K562 (cell line): ENCODE measurements around the gene BRF1. TPM values are rescaled to one million over a fixed set of nuclear protein-coding genes. Genes with fewer than 3 reads are reported as not detected.
A peak's percentile ranks its signal among the peaks of the same experiment; 100 is the strongest.

ENCODE experiments used
- ATAC-seq: fragments of 200-7000 bp; cut with Tn5 transposase; 3 replicates; pipeline ENCODE4 v1.9.1; 2020; ENCODE audit warnings: moderate library complexity
- BruUV-seq: library from RNA; stranded (reverse); fragments of 400-500 nt; replicated peaks from 2 replicates; lab custom pipeline; 2021; lab: Mats Ljungman, UMichigan
- CTCF ChIA-PET: fragments of 300-600 bp; formaldehyde crosslinking; extraction: SDS; loops from one replicate; lab custom pipeline; 2021; ENCODE audit warnings: low intra/inter-chr PET ratio; lab: Yijun Ruan, JAX
- POLR2A ChIA-PET: fragments of 300-600, 350-650 bp; sonication (Branson Sonifier 250); formaldehyde crosslinking; extraction: SDS; loops from one replicate; lab custom pipeline; 2021; ENCODE audit warnings: antibody characterized with exemption, inconsistent platforms; lab: Yijun Ruan, JAX
- DNase-seq, 4 experiments: peaks; one replicate each; pipeline versions ENCODE4 v3.0.0 to v3.0.0-alpha.2; 2011 to 2018; ENCODE audit warnings: low spot score in 3 of 4, mixed read lengths in 3 of 4; ENCODE audit errors: extremely low read depth in 1 of 4
- FAIRE-seq: peaks from 2 replicates; lab custom pipeline; 2011; peaks lifted over from hg19 to GRCh38; lab: Jason Lieb, UNC
- H2AFZ ChIP-seq: 2 replicates; pipeline ENCODE4 v1.6.0; 2011; ENCODE audit warnings: low read depth, low read length, control low read depth, inconsistent platforms
- H3K27ac ChIP-seq: fragments of 200-600 bp; 3 replicates; pipeline ENCODE4 v1.8.0; 2011; ENCODE audit warnings: low read depth, mild to moderate bottlenecking, control low read depth, inconsistent platforms, low read length, moderate library complexity, mixed read lengths; ENCODE audit errors: extremely low read depth
- H3K27me3 ChIP-seq, 2 experiments: fragments of 300-600 bp in 1 of 2; 2 replicates in 1 of 2; 3 replicates in 1 of 2; pipeline versions ENCODE4 v1.6.0 to v1.8.0; 2011; ENCODE audit warnings: inconsistent platforms in 2 of 2, low read length in 2 of 2, mild to moderate bottlenecking in 1 of 2, mixed read lengths in 1 of 2, moderate library complexity in 1 of 2; ENCODE audit not compliant: control insufficient read depth in 2 of 2, insufficient read depth in 2 of 2
- H3K36me3 ChIP-seq: fragments of 300-600 bp; 3 replicates; pipeline ENCODE4 v1.8.0; 2011; ENCODE audit warnings: mild to moderate bottlenecking, low read length, inconsistent platforms; ENCODE audit not compliant: control insufficient read depth, insufficient read depth
- H3K4me1 ChIP-seq, 2 experiments: fragments of 200-600 bp in 1 of 2; replicated peaks in 1 of 2; 2 replicates in 1 of 2; 3 replicates in 1 of 2; pipeline versions ENCODE4 v1.5.1 to v1.8.0; 2011; ENCODE audit warnings: inconsistent platforms in 2 of 2, low read length in 2 of 2, mild to moderate bottlenecking in 1 of 2, mixed read lengths in 1 of 2, moderate library complexity in 1 of 2; ENCODE audit not compliant: control insufficient read depth in 2 of 2, insufficient read depth in 2 of 2
- H3K4me2 ChIP-seq: 2 replicates; pipeline ENCODE4 v1.6.1; 2011; ENCODE audit warnings: low read length, control low read depth, inconsistent platforms, mixed read lengths; ENCODE audit not compliant: insufficient read depth
- H3K4me3 ChIP-seq: fragments of 200-600 bp; sonication (generic), shearing (Covaris generic); 2 replicates; pipeline ENCODE4 v1.5.1; 2016; ENCODE audit warnings: control low read depth, inconsistent platforms
- H3K79me2 ChIP-seq: fragments of 200-600 bp; 3 replicates; pipeline ENCODE4 v1.8.0; 2011; ENCODE audit warnings: low read length, inconsistent platforms; ENCODE audit not compliant: control insufficient read depth, insufficient read depth
- H3K9ac ChIP-seq, 2 experiments: 2 replicates each; pipeline versions ENCODE4 v1.6.0 to v1.6.1; 2011; ENCODE audit warnings: low read depth in 2 of 2, low read length in 2 of 2, control low read depth in 1 of 2, inconsistent platforms in 1 of 2, mild to moderate bottlenecking in 1 of 2, mixed read lengths in 1 of 2; ENCODE audit not compliant: insufficient read depth in 1 of 2
- H3K9me1 ChIP-seq: one replicate; pipeline ENCODE4 v1.6.0; 2011; ENCODE audit warnings: inconsistent platforms, mild to moderate bottlenecking, low read length, moderate library complexity; ENCODE audit not compliant: control insufficient read depth, insufficient read depth
- H3K9me3 ChIP-seq: replicated peaks from 2 replicates; pipeline ENCODE4 v1.5.1; 2011; ENCODE audit warnings: low read depth, low read length, inconsistent platforms; ENCODE audit not compliant: control insufficient read depth, insufficient read depth
- H4K20me1 ChIP-seq: replicated peaks from 2 replicates; pipeline ENCODE4 v1.6.1; 2011; ENCODE audit warnings: low read length, inconsistent platforms, mixed read lengths; ENCODE audit not compliant: control insufficient read depth, insufficient read depth
- E2F6 ChIP-seq, 2 experiments: IDR thresholded peaks; 2 replicates each; pipeline ENCODE4 v1.6.1; 2011; ENCODE audit warnings: borderline replicate concordance in 1 of 2, control low read depth in 1 of 2, low read depth in 1 of 2, low read length in 1 of 2, mild to moderate bottlenecking in 1 of 2, mixed read lengths in 1 of 2, moderate library complexity in 1 of 2; ENCODE audit not compliant: insufficient read depth in 1 of 2, insufficient read length in 1 of 2, poor library complexity in 1 of 2, severe bottlenecking in 1 of 2; ENCODE audit errors: extremely low read depth in 1 of 2
- EP300 ChIP-seq: IDR thresholded peaks from 2 replicates; pipeline ENCODE4 v1.6.1; 2012; ENCODE audit warnings: low read length, improper control_type of control experiment
- FOXP1 ChIP-seq: sonication (generic); formaldehyde crosslinking; IDR thresholded peaks from 2 replicates; pipeline ENCODE4 v1.8.0; 2022; ENCODE audit warnings: mild to moderate bottlenecking, missing genetic modification reagents
- GTF2F1 ChIP-seq: IDR thresholded peaks from 2 replicates; pipeline ENCODE4 v1.6.1; 2011; ENCODE audit warnings: low read depth, low read length, improper control_type of control experiment
- NBN ChIP-seq: fragments of 450-650 bp; IDR thresholded peaks from 2 replicates; pipeline ENCODE4 v1.6.1; 2016; ENCODE audit warnings: low read depth, mild to moderate bottlenecking
- PPARD ChIP-seq: fragments of 250-450 bp; sonication (Bioruptor Pico); IDR thresholded peaks from 2 replicates; pipeline ENCODE4 v1.8.0; 2022; ENCODE audit warnings: inconsistent platforms, mild to moderate bottlenecking, moderate library complexity
- SMARCA4 ChIP-seq: fragments of 450-650 bp; IDR thresholded peaks from 2 replicates; pipeline ENCODE4 v1.6.1; 2016
- TOE1 ChIP-seq, 2 experiments: fragments of 450-650 bp in 1 of 2; sonication (generic) in 1 of 2; formaldehyde crosslinking in 1 of 2; IDR thresholded peaks; 2 replicates each; pipeline versions ENCODE4 v1.7.1 to v1.8.0; 2016 to 2022; ENCODE audit warnings: borderline replicate concordance in 2 of 2, mild to moderate bottlenecking in 2 of 2, antibody characterized with exemption in 1 of 2, inconsistent platforms in 1 of 2, low read depth in 1 of 2, missing genetic modification reagents in 1 of 2, moderate library complexity in 1 of 2
- TSHZ1 ChIP-seq: fragments of 250-450 bp; sonication (Bioruptor Pico); IDR thresholded peaks from 2 replicates; pipeline ENCODE4 v1.4.0; 2020; ENCODE audit warnings: mild to moderate bottlenecking, moderate library complexity
- WGBS: fragments of 100-300 bp; shearing (Covaris generic); methylation state at CpG from one replicate; pipeline ENCODE4 v1.1.6; 2016; ENCODE audit warnings: low coverage, mixed read lengths; ENCODE audit not compliant: insufficient coverage; ENCODE audit errors: missing lambda C conversion rate; 5-methylcytosine and 5-hydroxymethylcytosine counted together
- in situ Hi-C: fragments of 300-500 bp; cut with MboI; formaldehyde crosslinking; loops from 4 replicates; pipeline ENCODE4 v1.15.0; 2018; ENCODE audit warnings: inconsistent platforms, mixed read lengths
- intact Hi-C: fragments of 100-400 bp; cut with micrococcal nuclease; formaldehyde crosslinking; loops from 2 replicates; pipeline ENCODE4 v1.14.2; 2022
- polyA plus RNA-seq, 8 experiments: library from polyadenylated mRNA; depleted of rRNA in 4 of 8; stranded (reverse) in 5 of 8; unstranded in 3 of 8; fragments of >200 nt; fragmentation: Nextera tagmentation in 2 of 8; fragmentation: Illumina TruSeq in 1 of 8; extraction: Ambion mirVana in 2 of 8; extraction: Trizol in 1 of 8; gene quantifications; 2 replicates each; pipeline versions ENCODE4 v1.2.1 to v1.2.3, GENCODE V29; 2011 to 2014; ENCODE audit warnings: inconsistent platforms in 1 of 8, missing spikeins in 1 of 8
- total RNA-seq, 7 experiments: library from RNA; depleted of rRNA in 6 of 7; stranded (reverse); fragments of >200 nt in 6 of 7; fragmentation: Illumina TruSeq in 2 of 7; extraction: Trizol in 2 of 7; gene quantifications; 2 replicates each; pipeline versions ENCODE4 v1.2.1 to v1.2.3, GENCODE V29; 2011 to 2021; ENCODE audit warnings: low replicate concordance in 1 of 7

The BRF1 gene
- total and polyA plus RNA-seq, 9 of the 15 experiments (the other 6 are each of a cell fraction or from before 2014, with no cell fraction given): 0.14 to 24.6 (median 8.2) TPM

- DNase-seq: no peak
- Histone ChIP-seq H3K9ac (no peak overlapping the region; a peak in 1 of 4 replicates), H3K27ac (no peak overlapping the region), H3K4me1 (no peaks in the 10 kb centered on the region), H3K4me2 (no peak overlapping the region), H3K27me3 (no peaks in the 10 kb centered on the region), H3K79me2 (no peaks in the 10 kb centered on the region), H4K20me1 (no peaks in the 10 kb centered on the region), H3K4me3 (no peak overlapping the region), H2AFZ (no peak overlapping the region), H3K9me1 (no peaks in the 10 kb centered on the region), H3K9me3 (no peaks in the 10 kb centered on the region), H3K36me3 (peaks cover 13% of the 10 kb centered on the region; the same call in 2 of the 3 replicates)
- in situ Hi-C loops (no loop called here), intact Hi-C loops (no loop called here)
- no peak for FAIRE-seq
- no peak for ATAC-seq
- no peak for TF ChIP-seq TOE1 (IDR thresholded peaks at IDR 0.05; ENCODE audit: borderline replicate concordance)
- TF ChIP-seq TOE1 (CRISPR knock-in tag; IDR thresholded peaks at IDR 0.05; ENCODE audit: borderline replicate concordance, low read depth): no peak
- TF ChIP-seq SMARCA4: no peak
- TF ChIP-seq NBN: no peak
- WGBS: 89% methylated on average over 17 of the region's 21 CpGs
- no TSS peak for BruUV-seq
- CTCF ChIA-PET: no interaction called here
- POLR2A ChIA-PET: no interaction called here
Observed at GRCh38 chr14:105252552-105253328, 48.1 kb downstream of the BRF1 start.

- CTCF ChIA-PET: no interaction called here
- TF ChIP-seq E2F6 (IDR thresholded peaks at IDR 0.05; ENCODE audit: borderline replicate concordance in 1 of 2, extremely low read depth in 1 of 2, insufficient read depth in 1 of 2, insufficient read length in 1 of 2, low read depth in 1 of 2, low read length in 1 of 2, poor library complexity in 1 of 2, severe bottlenecking in 1 of 2) (no peak), TSHZ1 (CRISPR knock-in tag) (no peak), FOXP1 (CRISPR knock-in tag) (no peak), EP300 (no peak), PPARD (CRISPR knock-in tag) (no peak), GTF2F1 (no peak)
Observed at GRCh38 chr14:105251920-105252319, 48.9 kb downstream of the BRF1 start.

More at GRCh38 chr14:105251920-105252319, 48.9 kb downstream of the BRF1 start:
- DNase-seq (no peak), FAIRE-seq (no peak), ATAC-seq (no peak)
- Histone ChIP-seq H4K20me1 (no peaks in the 10 kb centered on the region), H3K27me3 (no peaks in the 10 kb centered on the region), H3K4me1 (no peaks in the 10 kb centered on the region), H3K36me3 (peaks cover 20% of the 10 kb centered on the region; the same call in 2 of the 3 replicates), H3K9me3 (no peaks in the 10 kb centered on the region), H3K4me2 (no peak overlapping the region), H2AFZ (no peak overlapping the region), H3K27ac (no peak overlapping the region), H3K9ac (peak overlapping the region in 1 of 2 experiments; percentile 35; a peak in 1 of 4 replicates), H3K79me2 (no peaks in the 10 kb centered on the region), H3K4me3 (no peak overlapping the region), H3K9me1 (no peaks in the 10 kb centered on the region)
- in situ Hi-C loops (no loop called here), intact Hi-C loops (no loop called here)
- 83% methylated on average over 2 of the region's 6 CpGs for WGBS
- BruUV-seq: no TSS peak
- POLR2A ChIA-PET: no interaction called here
